GM18498 (cell line): ENCODE data around the gene ZNF232.
"Not testable (repeated sequence)": the region's sequence is repeated elsewhere in the genome, so short reads cannot be mapped to it uniquely, and the experiment has no call there.

ENCODE experiments used
- ATAC-seq: cut with Tn5 transposase; IDR thresholded peaks from one replicate; pipeline ENCODE4 v1.9.1; 2021; ENCODE audit warnings: mild to moderate bottlenecking, moderate library complexity; ENCODE audit not compliant: unreplicated experiment

Gene ZNF232

DNA sequence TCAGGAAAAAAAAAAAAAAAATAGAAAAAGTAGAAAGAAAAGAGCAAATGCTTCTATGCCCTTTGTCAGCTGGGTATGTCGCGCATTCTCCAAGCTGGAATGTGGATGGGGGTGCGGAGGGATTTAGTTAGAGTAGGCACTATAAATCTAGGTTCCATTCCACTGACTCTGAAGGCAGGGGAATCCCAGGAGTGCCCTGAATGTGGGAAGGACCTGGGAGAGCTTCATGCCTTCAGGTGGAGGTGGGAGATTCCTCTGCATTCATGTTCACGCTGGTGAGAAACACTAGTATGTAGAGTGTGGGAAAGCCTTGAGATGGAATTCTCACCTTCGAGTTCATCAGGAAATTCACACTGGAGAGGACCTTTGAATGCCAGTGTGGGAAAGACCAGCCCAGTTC is 12.4 kb downstream of the ZNF232 start:
- no peak for ATAC-seq

DNA sequence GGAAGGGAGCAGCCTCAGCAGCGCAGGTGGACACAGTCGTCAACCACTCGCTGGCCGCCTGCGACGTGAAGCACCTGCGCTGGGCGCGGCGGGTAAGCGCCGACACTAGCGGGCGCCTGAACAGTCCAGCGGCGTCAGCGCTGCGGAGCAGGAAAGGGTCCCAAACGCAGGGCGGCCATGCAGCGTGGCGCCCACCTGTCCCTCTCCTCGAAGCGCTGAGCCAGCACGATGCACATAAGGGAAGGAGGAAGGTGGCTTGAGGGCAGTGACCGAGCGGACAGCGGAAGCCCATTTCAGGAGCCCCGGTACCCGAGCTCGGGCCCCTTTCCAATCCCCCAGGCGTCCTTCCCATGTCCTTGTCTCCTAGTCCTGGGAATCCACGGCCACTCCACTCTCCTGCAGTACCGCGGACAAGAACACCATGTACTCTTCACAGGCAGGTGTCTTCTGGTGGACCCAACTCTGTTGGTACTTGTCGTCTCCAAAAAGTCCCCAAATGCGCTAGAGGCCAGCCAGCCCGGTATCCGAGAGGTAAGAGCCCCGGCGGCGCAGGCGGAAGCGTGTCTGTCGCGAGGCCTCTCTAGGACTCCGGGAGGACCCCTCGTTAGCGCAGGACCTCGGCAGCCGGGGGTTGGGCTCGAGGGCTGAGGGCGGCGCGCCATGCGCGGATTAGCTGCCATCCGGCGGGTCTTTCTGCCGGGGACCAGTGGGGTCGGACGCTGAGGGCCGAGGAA is 14.4 kb downstream of the ZNF232 start:
- no peak for ATAC-seq

DNA sequence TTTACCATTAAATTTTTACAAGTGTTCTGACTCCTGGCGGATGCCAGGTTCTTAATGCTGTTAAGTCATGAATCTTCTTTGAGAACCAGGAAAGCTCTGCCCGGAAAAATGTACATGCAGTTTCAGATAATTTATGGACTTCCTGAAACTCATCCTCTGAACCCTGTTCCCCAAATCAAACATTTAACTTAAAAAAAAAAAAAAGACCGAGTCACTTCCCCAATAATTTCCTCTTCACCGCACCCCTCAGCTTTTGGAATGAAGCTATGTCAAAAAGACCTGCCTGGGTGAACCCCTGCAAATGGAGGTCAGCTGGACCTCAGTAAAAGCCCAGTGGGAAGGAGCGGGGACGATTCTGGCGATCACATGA is 15.0 kb downstream of the ZNF232 start:
- no peak for ATAC-seq

DNA sequence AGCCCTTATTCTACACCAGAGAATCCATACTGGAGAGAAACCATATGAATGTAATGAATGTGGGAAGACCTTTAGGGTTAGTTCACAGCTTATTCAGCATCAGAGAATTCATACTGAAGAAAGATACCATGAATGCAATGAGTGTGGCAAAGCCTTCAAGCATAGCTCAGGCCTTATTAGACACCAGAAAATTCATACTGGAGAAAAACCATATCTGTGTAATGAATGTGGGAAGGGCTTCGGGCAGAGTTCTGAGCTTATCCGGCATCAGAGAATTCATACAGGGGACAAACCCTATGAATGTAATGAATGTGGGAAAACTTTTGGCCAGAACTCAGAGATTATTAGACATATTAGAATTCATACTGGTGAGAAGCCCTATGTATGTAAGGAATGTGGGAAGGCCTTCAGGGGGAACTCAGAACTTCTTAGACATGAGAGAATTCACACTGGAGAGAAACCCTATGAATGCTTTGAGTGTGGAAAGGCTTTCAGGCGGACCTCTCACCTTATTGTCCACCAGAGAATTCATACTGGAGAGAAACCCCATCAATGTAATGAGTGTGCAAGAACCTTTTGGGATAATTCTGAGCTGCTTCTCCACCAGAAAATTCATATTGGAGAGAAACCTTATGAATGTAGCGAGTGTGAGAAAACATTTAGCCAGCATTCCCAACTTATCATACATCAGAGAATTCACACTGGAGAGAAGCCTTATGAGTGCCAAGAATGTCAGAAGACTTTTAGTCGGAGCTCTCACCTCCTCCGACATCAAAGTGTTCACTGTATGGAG is 19.3 kb downstream of the ZNF232 start:
- no peak for ATAC-seq

DNA sequence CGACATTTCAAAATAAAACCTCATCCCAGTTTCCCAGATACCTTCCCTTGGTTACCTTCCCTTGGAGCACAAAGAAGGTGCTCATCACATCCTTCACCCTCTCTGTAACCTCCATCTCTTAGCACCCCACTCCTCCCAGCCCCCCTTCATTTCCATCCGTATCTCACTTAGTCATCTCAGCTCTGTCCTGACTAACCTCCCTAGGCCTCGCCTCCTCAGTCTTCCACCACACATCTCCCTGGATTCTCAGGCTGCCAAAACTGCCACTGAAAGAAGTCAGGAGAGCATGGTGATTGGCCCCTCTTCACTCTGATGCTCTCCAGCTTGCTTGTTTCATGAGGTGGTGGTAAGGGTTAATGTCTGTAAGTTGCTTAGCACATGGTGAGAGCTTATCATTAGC is 31.1 kb downstream of the ZNF232 start:
- ATAC-seq: no peak

DNA sequence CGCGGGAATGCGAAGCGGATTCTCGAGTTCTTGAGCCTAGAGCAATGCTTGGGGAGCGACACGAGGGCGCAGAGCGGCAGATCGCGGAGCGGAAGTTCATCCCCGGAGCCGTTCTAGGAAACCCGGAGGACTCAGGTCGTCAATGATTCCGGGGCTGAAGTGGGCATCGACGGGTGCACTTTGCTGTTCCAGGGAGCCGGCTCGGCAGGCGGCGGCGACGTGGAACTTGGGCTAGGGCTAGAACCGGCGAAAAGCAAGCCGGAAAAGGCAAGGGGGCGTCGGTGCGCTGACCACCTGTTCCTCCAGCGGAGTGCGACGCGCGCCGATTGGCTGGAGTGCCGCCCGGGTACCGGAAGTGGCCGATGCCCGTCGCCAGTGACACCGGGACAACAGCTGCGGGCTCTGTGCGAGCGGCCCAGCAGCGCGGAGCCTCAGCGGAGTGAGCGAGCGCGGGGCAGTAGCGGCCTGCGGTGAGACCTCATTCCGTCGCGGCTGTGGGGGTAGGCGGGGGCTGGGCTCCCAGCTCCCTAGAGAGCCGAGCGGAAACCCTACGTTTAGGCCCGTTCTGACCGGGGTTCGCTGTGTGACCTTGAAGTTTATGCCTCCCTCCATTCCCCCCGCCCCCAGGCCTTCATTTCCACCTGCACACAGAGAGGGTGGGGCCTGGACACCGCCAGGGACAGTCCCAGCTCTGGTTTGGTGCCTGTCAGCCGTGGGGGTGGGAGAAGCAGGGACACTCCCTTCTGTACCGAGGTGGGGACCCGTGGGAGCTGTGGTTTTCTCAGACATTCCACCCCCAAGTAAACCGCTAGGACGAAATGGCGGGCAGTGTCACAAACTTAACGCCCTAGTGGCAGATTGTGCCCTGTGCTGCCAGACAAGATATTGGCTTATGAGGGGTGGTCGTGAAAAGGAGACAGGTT is 33.3 kb downstream of the ZNF232 start, which contains the start of gene ZFP3:
Gene ZFP3, plus strand, starts transcription at position 362 of the 923 bp plus-strand sequence. CDS start 13,038 bp downstream, outside the sequence.
- peak; percentile 93 for ATAC-seq

DNA sequence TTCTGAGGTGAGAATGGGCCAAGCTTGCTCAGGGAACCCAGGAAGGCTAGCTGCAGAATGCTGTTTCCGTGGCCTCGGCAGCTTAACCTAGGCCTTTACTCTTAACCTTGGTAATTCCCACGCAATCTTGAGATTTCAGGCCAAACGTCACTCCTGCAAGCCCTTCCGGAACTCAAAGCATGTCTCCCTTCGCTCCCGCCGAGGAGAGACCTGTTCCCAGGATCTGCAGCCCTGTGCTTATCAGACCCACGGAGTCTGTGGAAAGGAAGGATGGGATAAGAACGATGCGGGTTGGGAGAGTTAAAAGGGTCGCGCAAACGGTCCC is 33.9 kb downstream of the ZNF232 start:
- peak; percentile 11 for ATAC-seq

DNA sequence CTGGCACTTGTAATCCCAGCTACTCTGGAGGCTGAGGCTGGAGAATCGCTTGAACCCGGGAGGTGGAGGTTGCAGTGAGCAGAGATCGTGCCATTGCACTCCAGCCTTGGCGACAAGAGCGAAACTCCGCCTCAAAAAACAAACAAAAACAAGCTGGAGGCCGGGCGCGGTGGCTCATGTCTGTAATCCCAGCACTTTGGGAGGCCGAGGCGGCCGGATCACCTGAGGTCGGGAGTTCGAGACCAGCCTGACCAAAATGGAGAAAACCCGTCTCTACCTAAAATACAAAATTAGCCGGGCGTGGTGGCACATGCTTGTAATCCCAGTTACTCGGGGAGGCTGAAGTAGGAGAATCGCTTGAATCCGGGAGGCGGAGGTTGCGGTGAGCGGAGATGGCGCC is 34.4 kb downstream of the ZNF232 start:
- not testable (repeated sequence) for ATAC-seq

DNA sequence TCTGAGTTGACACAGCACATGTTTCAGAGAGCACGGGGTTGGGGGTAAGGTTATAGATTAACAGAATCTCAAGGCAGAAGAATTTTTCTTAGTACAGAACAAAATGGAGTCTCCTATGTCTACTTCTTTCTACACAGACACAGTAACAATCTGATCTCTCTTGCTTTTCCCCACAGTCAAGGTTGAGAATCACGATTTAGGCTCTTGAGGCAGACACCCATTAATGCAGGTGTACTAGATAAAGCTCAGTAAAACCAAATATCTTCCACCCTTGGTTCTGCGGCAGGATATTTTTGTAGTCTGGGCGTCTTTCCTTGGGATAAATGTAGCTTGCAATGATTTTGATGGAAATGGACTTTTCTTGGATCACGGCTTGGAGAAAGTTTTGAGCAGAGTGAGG is 36.2 kb downstream of the ZNF232 start:
- ATAC-seq: not testable (repeated sequence)

DNA sequence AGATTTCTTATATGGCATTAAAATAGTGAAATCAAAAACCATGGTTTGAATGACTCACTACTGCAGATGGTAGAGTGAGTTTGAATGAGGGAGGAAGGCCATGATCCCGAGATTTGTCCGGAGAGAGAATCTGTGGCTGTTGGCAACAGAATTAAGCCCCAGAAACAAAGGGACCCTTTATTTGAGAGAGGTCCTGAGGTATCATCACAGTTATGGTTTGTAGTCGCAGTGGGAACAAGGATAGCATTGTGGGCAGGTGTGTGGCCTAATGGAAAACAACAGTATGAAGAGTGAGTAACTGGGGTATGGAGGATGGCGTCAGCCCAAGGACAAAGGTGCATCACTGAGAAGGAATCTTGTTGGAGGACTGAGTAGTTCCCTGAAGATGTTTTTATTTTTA is 42.0 kb downstream of the ZNF232 start:
- no peak for ATAC-seq

DNA sequence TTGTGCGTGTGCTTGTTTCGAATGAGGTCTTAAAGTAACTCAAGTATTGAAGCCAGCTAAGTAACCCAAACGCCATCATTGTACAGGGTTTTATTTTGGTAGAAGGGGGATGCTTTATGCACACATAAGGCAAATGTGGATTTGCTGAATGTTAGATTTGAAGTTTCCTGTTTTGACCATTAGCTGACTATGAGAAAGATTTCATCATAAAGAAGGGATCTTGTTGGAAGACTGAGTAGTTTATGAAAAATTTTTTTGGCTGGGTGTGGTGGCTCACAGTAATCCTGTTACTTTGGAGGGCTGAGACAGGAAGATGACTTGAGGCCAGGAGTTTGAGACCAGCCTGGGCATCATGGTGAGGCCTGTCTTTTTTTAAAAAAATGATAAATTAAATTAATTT is 43.4 kb downstream of the ZNF232 start:
- no peak for ATAC-seq

DNA sequence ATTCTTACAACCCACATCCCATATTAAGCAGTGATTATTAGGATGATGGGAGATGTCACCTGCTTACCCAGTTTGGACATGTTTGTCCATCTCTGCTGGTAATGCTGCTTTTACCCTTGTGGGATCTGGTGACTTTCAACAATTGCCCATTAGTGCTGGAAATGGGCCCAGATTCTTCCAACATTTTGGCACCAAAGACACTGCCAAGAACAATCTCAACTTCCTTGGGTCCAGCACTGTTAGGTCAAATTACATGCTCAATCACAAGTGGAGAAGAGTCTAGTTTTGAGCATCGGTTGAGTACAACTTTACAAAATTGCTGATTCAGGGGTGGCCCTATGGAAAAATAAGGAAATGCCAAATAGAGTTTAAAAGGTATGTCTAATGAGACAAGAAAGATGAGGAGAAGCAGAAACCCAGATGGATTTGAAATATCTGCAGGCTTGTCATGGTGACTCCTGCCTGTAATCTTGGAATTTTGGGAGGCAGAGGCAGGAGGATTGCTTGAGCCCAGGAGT is 46.4 kb downstream of the ZNF232 start:
- no peak for ATAC-seq
